Tibial artery (tissue), 4 donors: ENCODE measurements around the gene CDIPT.

Source experiments
- DNase-seq, 2 donors: peaks; one replicate each; pipeline ENCODE4 v3.0.0-alpha.2; 2019
- H3K27ac ChIP-seq, 2 donors: fragments of 200-600 bp; sonication (generic) in 1 of 2; 1 replicate in 1 of 2; 2 replicates in 1 of 2; pipeline ENCODE4 v1.5.1; 2018 to 2019; ENCODE audit warnings: mild to moderate bottlenecking in 1 of 2
- H3K27me3 ChIP-seq, 2 donors: fragments of 200-600 bp; sonication (generic) in 1 of 2; one replicate each; pipeline versions ENCODE4 v1.5.1 to v1.6.0; 2016 to 2019
- H3K36me3 ChIP-seq, 3 donors: fragments of 200-600 bp; sonication (generic) in 2 of 3; one replicate each; pipeline ENCODE4 v1.5.1; 2016 to 2019; ENCODE audit warnings: mild to moderate bottlenecking in 2 of 3
- H3K4me1 ChIP-seq, 4 donors: fragments of 200-600 bp; sonication (generic) in 2 of 4; 1 replicate in 3 of 4; 2 replicates in 1 of 4; pipeline ENCODE4 v1.5.1; 2016 to 2019
- H3K4me3 ChIP-seq, 2 donors: fragments of 200-600 bp; sonication (generic) in 1 of 2; 1 replicate in 1 of 2; 2 replicates in 1 of 2; pipeline ENCODE4 v1.5.1; 2018 to 2019; ENCODE audit warnings: mild to moderate bottlenecking in 2 of 2
- H3K9me3 ChIP-seq, 3 donors: fragments of 200-600 bp; sonication (generic) in 1 of 3; one replicate each; pipeline ENCODE4 v1.5.1; 2016 to 2019
- CTCF ChIP-seq, 2 experiments: fragments of 200-600 bp in 1 of 2; fragments of 450-650 bp in 1 of 2; IDR thresholded peaks; one replicate each; pipeline ENCODE4 v1.5.1; 2017 to 2019; ENCODE audit warnings: antibody characterized with exemption in 2 of 2, mild to moderate bottlenecking in 1 of 2, moderate library complexity in 1 of 2
- intact Hi-C: fragments of 100-400 bp; cut with DNase I; formaldehyde crosslinking; loops from one replicate; pipeline ENCODE4 v1.15.0; 2023; ENCODE audit warnings: low total_unique reads

The CDIPT gene

GRCh38 chr16:29903590-29903989 is 40.6 kb upstream of the CDIPT start:
- peaks cover 0 to 26% (median 12%) of the 10 kb centered on the region in 4 donors for H3K4me1 ChIP-seq
- H3K36me3 ChIP-seq, result peaks cover 0 to 10% (median 0%) of the 10 kb centered on the region in 3 donors
- no peak for TF ChIP-seq CTCF (IDR thresholded peaks at IDR 0.05)
- no peak overlapping the region for H3K4me3 ChIP-seq
- H3K27me3 ChIP-seq, result peaks cover 0 to 20% of the 10 kb centered on the region in 2 donors
- intact Hi-C loops, result no loop called here
- H3K9me3 ChIP-seq, result no peaks in the 10 kb centered on the region
- H3K27ac ChIP-seq, result no peak overlapping the region
- DNase-seq, result no peak

GRCh38 chr16:29901607-29901945 is 38.5 kb upstream of the CDIPT start:
- Histone ChIP-seq H3K4me3 (no peak overlapping the region), H3K27ac (no peak overlapping the region), H3K36me3 (peaks cover 0 to 5% (median 0%) of the 10 kb centered on the region in 3 donors), H3K9me3 (no peaks in the 10 kb centered on the region), H3K4me1 (peaks cover 0 to 26% (median 12%) of the 10 kb centered on the region in 4 donors), H3K27me3 (peaks cover 2 to 40% of the 10 kb centered on the region in 2 donors)
- intact Hi-C loops, result no loop called here
- no peak for TF ChIP-seq CTCF (IDR thresholded peaks at IDR 0.05)
- DNase-seq, result no peak

- DNase-seq, result no peak
- no peak overlapping the region for H3K27ac ChIP-seq
Observed at GRCh38 chr16:29900888-29901606, 38.0 kb upstream of the CDIPT start.

GRCh38 chr16:29900102-29900887 is 37.3 kb upstream of the CDIPT start, which contains the start of gene ASPHD1:
Gene ASPHD1, plus strand, starts transcription at chr16:29900488. Its CDS starts 484 bp downstream, at chr16:29900972.
- intact Hi-C loops, result no loop called here
- TF ChIP-seq CTCF (IDR thresholded peaks at IDR 0.05), result no peak
- peaks cover 2 to 48% of the 10 kb centered on the region in 2 donors for H3K27me3 ChIP-seq
- peaks cover 0 to 26% (median 12%) of the 10 kb centered on the region in 4 donors for H3K4me1 ChIP-seq
- DNase-seq, result peak in 1 of 2 donors; percentile 76
- peak within 1 kb of the TSS; percentile 49 to 56 for H3K4me3 ChIP-seq
- H3K9me3 ChIP-seq, result no peaks in the 10 kb centered on the region
- H3K27ac ChIP-seq, result no peak within 1 kb of the TSS
- no peaks in the 10 kb centered on the region for H3K36me3 ChIP-seq

More at GRCh38 chr16:29900888-29901606, 38.0 kb upstream of the CDIPT start:
- TF ChIP-seq CTCF (IDR thresholded peaks at IDR 0.05), result no peak
- peaks cover 0 to 26% (median 12%) of the 10 kb centered on the region in 4 donors for H3K4me1 ChIP-seq
- intact Hi-C loops, result no loop called here
- no peaks in the 10 kb centered on the region for H3K9me3 ChIP-seq
- H3K36me3 ChIP-seq, result no peaks in the 10 kb centered on the region
- peak overlapping the region; percentile 49 to 56 for H3K4me3 ChIP-seq
- peaks cover 2 to 43% of the 10 kb centered on the region in 2 donors for H3K27me3 ChIP-seq

GRCh38 chr16:29899516-29900101 is 36.6 kb upstream of the CDIPT start, which contains the start of gene SEZ6L2:
Gene SEZ6L2, minus strand, starts transcription at chr16:29899550. Its CDS starts 531 bp downstream, at chr16:29899019.
- Histone ChIP-seq H3K36me3 (no peaks in the 10 kb centered on the region), H3K27me3 (peaks cover 2 to 48% of the 10 kb centered on the region in 2 donors), H3K4me3 (peak within 1 kb of the TSS; percentile 49 to 56), H3K9me3 (no peaks in the 10 kb centered on the region), H3K27ac (no peak within 1 kb of the TSS), H3K4me1 (peaks cover 0 to 26% (median 12%) of the 10 kb centered on the region in 4 donors)
- TF ChIP-seq CTCF (IDR thresholded peaks at IDR 0.05), result no peak
- intact Hi-C loops, result no loop called here
- DNase-seq, result peak in 1 of 2 donors; percentile 45
